Measurements from ENCODE around the gene LOXL3. TPM values are rescaled to one million over a fixed set of nuclear protein-coding genes. Genes with fewer than 3 reads are reported as not detected.

LOXL3 gene
- total and polyA plus RNA-seq, 7 donors, result 0.62 to 2.3 (median 0.99) TPM

- 86 to 91% (median 88%) methylated on average over 6 of the region's 6 CpGs for WGBS, 3 donors
- H3K36me3 ChIP-seq (ENCODE audit: insufficient read depth in 1 of 2, low read depth in 1 of 2), result no peaks in the 10 kb centered on the region
Observed at GRCh38 chr2:74556831-74557370, 3.2 kb upstream of the LOXL3 start.

GRCh38 chr2:74556159-74556558 lies 2.4 kb upstream of the LOXL3 start:
- 80 to 90% (median 82%) methylated on average over 13 to 14 of the region's 14 CpGs for WGBS, 3 donors
- Histone ChIP-seq H3K4me1 (peaks cover 10% of the 10 kb centered on the region), H3K4me3 (peak overlapping the region; percentile 76), H3K27ac (no peak overlapping the region), H3K27me3 (ENCODE audit: insufficient read depth in 3 of 3, low read length in 2 of 3) (peaks cover 0 to 56% (median 15%) of the 10 kb centered on the region in 3 donors), H3K9me3 (no peaks in the 10 kb centered on the region), H3K36me3 (ENCODE audit: insufficient read depth in 1 of 2, low read depth in 1 of 2) (no peaks in the 10 kb centered on the region)
- ATAC-seq, result no peak
- intact Hi-C loops (cut with DNase I), result no loop called here
- TF ChIP-seq, protein P1, sequence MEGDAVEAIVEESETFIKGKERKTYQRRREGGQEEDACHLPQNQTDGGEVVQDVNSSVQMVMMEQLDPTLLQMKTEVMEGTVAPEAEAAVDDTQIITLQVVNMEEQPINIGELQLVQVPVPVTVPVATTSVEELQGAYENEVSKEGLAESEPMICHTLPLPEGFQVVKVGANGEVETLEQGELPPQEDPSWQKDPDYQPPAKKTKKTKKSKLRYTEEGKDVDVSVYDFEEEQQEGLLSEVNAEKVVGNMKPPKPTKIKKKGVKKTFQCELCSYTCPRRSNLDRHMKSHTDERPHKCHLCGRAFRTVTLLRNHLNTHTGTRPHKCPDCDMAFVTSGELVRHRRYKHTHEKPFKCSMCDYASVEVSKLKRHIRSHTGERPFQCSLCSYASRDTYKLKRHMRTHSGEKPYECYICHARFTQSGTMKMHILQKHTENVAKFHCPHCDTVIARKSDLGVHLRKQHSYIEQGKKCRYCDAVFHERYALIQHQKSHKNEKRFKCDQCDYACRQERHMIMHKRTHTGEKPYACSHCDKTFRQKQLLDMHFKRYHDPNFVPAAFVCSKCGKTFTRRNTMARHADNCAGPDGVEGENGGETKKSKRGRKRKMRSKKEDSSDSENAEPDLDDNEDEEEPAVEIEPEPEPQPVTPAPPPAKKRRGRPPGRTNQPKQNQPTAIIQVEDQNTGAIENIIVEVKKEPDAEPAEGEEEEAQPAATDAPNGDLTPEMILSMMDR (IDR thresholded peaks at IDR 0.05), result no peak
- no peak for DNase-seq

More at GRCh38 chr2:74556831-74557370, 3.2 kb upstream of the LOXL3 start:
- TF ChIP-seq, protein P1 (IDR thresholded peaks at IDR 0.05), result no peak
- intact Hi-C loops (cut with DNase I), result no loop called here
- Histone ChIP-seq H3K4me1 (peaks cover 10% of the 10 kb centered on the region), H3K9me3 (no peaks in the 10 kb centered on the region), H3K27ac (no peak overlapping the region), H3K27me3 (ENCODE audit: insufficient read depth in 3 of 3, low read length in 2 of 3) (peaks cover 0 to 54% (median 15%) of the 10 kb centered on the region in 3 donors), H3K4me3 (no peak overlapping the region)
- ATAC-seq, result no peak
- DNase-seq, result no peak

DNA sequence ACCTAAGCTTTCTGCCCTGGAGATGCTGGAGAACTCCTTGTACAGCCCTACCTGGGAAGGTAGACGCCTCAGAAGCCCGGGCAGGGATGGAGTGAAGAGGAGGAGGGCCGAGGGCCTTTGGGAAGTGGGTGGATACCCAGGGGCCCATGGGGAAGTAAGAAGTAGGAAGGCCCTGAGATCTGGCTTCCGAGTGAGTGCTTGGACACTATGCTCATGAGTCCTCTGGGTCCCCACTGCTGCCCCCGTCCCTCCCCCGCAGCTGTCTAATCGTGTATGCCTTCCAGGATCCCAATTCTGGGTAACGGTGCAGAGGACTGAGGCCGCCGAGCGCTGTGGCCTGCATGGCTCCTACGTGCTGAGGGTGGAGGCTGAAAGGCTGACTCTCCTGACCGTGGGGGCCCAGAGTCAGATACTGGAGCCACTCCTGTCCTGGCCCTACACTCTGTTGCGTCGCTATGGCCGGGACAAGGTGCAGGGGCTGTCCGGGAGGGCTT lies 1.9 kb upstream of the LOXL3 start:
- peaks cover 10% of the 10 kb centered on the region for H3K4me1 ChIP-seq
- H3K27ac ChIP-seq, result no peak overlapping the region
- ATAC-seq (no peak), DNase-seq (no peak)
- TF ChIP-seq, protein P1 (IDR thresholded peaks at IDR 0.05), result no peak
- H3K9me3 ChIP-seq, result no peaks in the 10 kb centered on the region
- WGBS, 3 donors, result 61 to 80% (median 63%) methylated on average over 17 of the region's 17 CpGs
- H3K4me3 ChIP-seq, result peak overlapping the region; percentile 76
- peaks cover 0 to 55% (median 15%) of the 10 kb centered on the region in 3 donors for H3K27me3 ChIP-seq (ENCODE audit: insufficient read depth in 3 of 3, low read length in 2 of 3)
- no peaks in the 10 kb centered on the region for H3K36me3 ChIP-seq (ENCODE audit: insufficient read depth in 1 of 2, low read depth in 1 of 2)
- intact Hi-C loops (cut with DNase I), result no loop called here

- TF ChIP-seq, protein P1 (IDR thresholded peaks at IDR 0.05), result no peak
- H3K4me3 ChIP-seq, result peak overlapping the region; percentile 76
- H3K27me3 ChIP-seq (ENCODE audit: insufficient read depth in 3 of 3, low read length in 2 of 3), result peaks cover 0 to 54% (median 12%) of the 10 kb centered on the region in 3 donors
- H3K4me1 ChIP-seq, result peaks cover 10% of the 10 kb centered on the region
- ATAC-seq (peak; percentile 40 to 52 (median 44)), DNase-seq (peak; percentile 43 to 66)
- intact Hi-C loops (cut with DNase I), result no loop called here
- no peaks in the 10 kb centered on the region for H3K36me3 ChIP-seq (ENCODE audit: insufficient read depth in 1 of 2, low read depth in 1 of 2)
- H3K27ac ChIP-seq, result peak overlapping the region; percentile 76
- H3K9me3 ChIP-seq, result no peaks in the 10 kb centered on the region
- WGBS, 3 donors, result 4 to 6% (median 4%) methylated on average over 53 to 58 of the region's 58 CpGs
Observed at GRCh38 chr2:74554820-74555531, 1.2 kb upstream of the LOXL3 start.
